Breast epithelium (tissue), 3 donors: ENCODE results near the gene PFKFB2.

ENCODE experiments used
- POLR2A ChIP-seq: fragments of 450-650 bp; IDR thresholded peaks from one replicate; pipeline ENCODE4 v1.6.1; 2016; ENCODE audit warnings: antibody characterized with exemption, mild to moderate bottlenecking, moderate library complexity
- TF ChIP-seq, protein P1 (sequence below), 3 donors: fragments of 450-650 bp; IDR thresholded peaks; one replicate each; pipeline ENCODE4 v1.5.1; 2016 to 2017; ENCODE audit warnings: antibody characterized with exemption in 3 of 3, mild to moderate bottlenecking in 3 of 3, moderate library complexity in 3 of 3

DNA sequence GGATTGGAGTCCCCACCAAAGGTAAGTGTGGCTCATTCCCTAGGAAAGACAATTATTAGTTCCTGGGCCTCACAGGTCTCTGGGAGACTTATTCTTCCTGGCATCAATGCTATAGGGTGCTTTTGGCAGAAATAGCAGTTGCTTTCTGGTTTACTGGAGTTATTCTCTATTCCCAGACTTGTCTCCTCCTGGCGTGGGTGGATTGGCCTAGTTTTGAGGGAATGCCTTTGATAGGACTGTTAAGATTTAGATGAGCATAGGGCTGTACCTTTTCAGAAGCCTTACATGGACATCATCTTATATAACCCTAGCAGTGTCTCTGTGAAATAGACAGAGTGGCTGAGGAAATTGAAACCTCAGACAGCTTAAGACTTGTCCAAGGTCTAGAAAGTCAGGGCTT is 9.0 kb downstream of the PFKFB2 start:
- TF ChIP-seq, protein P1, sequence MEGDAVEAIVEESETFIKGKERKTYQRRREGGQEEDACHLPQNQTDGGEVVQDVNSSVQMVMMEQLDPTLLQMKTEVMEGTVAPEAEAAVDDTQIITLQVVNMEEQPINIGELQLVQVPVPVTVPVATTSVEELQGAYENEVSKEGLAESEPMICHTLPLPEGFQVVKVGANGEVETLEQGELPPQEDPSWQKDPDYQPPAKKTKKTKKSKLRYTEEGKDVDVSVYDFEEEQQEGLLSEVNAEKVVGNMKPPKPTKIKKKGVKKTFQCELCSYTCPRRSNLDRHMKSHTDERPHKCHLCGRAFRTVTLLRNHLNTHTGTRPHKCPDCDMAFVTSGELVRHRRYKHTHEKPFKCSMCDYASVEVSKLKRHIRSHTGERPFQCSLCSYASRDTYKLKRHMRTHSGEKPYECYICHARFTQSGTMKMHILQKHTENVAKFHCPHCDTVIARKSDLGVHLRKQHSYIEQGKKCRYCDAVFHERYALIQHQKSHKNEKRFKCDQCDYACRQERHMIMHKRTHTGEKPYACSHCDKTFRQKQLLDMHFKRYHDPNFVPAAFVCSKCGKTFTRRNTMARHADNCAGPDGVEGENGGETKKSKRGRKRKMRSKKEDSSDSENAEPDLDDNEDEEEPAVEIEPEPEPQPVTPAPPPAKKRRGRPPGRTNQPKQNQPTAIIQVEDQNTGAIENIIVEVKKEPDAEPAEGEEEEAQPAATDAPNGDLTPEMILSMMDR (IDR thresholded peaks at IDR 0.05) = no peak
- TF ChIP-seq POLR2A = no peak
